Activated CD8-positive, alpha-beta memory T cell treated with anti-CD3 and anti-CD28 coated beads, Interleukin-2, amount 10 ng/mL, durations not matched to agents 7 days and 5 days (primary cell): ENCODE measurements around the gene PLAAT5. TPM values are rescaled to one million over a fixed set of nuclear protein-coding genes. Genes with fewer than 3 reads are reported as not detected.
"Not testable (repeated sequence)": the region's sequence is repeated elsewhere in the genome, so short reads cannot be mapped to it uniquely, and the experiment has no call there.

Source experiments
- ATAC-seq: fragments of 150-1000 bp; cut with Tn5 transposase; one replicate; pipeline ENCODE4 v1.10.0; 2021; ENCODE audit warnings: moderate library complexity
- CTCF ChIA-PET: fragments of 350-600 bp; sonication (Branson Sonifier 250); formaldehyde crosslinking; loops from one replicate; lab custom pipeline; 2021; ENCODE audit warnings: antibody characterized with exemption; lab: Charles Lee
- DNase-seq: peaks from one replicate; pipeline ENCODE4 v3.0.0-alpha.2; 2020
- H3K27ac Mint-ChIP-seq: one replicate; pipeline ENCODE4 v1.8.0; 2021; ENCODE audit warnings: mild to moderate bottlenecking, mixed read lengths
- H3K27me3 Mint-ChIP-seq: one replicate; pipeline ENCODE4 v1.8.0; 2021; ENCODE audit warnings: mixed read lengths
- H3K36me3 Mint-ChIP-seq: one replicate; pipeline ENCODE4 v1.8.0; 2021; ENCODE audit warnings: mild to moderate bottlenecking, mixed read lengths
- H3K4me1 Mint-ChIP-seq: one replicate; pipeline ENCODE4 v1.8.0; 2021; ENCODE audit warnings: mixed read lengths
- H3K4me3 Mint-ChIP-seq: one replicate; pipeline ENCODE4 v1.8.0; 2021; ENCODE audit warnings: mild to moderate bottlenecking, moderate library complexity, mixed read lengths
- H3K9me3 Mint-ChIP-seq: one replicate; pipeline ENCODE4 v1.8.0; 2022; ENCODE audit warnings: low read depth, mixed read lengths
- total RNA-seq, 2 experiments: library from RNA; stranded (reverse); gene quantifications; one replicate each; pipeline ENCODE4 v1.2.3, GENCODE V29; 2021

The PLAAT5 gene
- total RNA-seq, 2 experiments from 2014 or later, result 0.19 to 0.26 TPM

GRCh38 chr11:63528729-63529278 is 37.8 kb upstream of the PLAAT5 start:
- not testable (repeated sequence) for DNase-seq, H3K9me3 Mint-ChIP-seq, H3K27ac Mint-ChIP-seq, H3K4me3 Mint-ChIP-seq, ATAC-seq, H3K27me3 Mint-ChIP-seq, H3K36me3 Mint-ChIP-seq
- peaks cover 31% of the 10 kb centered on the region for H3K4me1 Mint-ChIP-seq
- CTCF ChIA-PET, result interaction anchor here (1.3 kb wide), 1 partner anchor 9 kb away, joined by 4 read pairs; no protein-coding TSS in a partner anchor

GRCh38 chr11:63528156-63528555 is 37.2 kb upstream of the PLAAT5 start:
- H3K9me3 Mint-ChIP-seq, ATAC-seq, H3K4me3 Mint-ChIP-seq, H3K27me3 Mint-ChIP-seq, H3K36me3 Mint-ChIP-seq, DNase-seq, CTCF ChIA-PET, H3K27ac Mint-ChIP-seq: not testable (repeated sequence)
- H3K4me1 Mint-ChIP-seq, result peaks cover 25% of the 10 kb centered on the region

- no peak for ATAC-seq
- CTCF ChIA-PET, result no interaction called here
- no peaks in the 10 kb centered on the region for H3K27me3 Mint-ChIP-seq
- DNase-seq, result no peak
- no peak overlapping the region for H3K4me3 Mint-ChIP-seq
- H3K36me3 Mint-ChIP-seq, result peaks cover 4% of the 10 kb centered on the region
- H3K27ac Mint-ChIP-seq, result no peak overlapping the region
- H3K9me3 Mint-ChIP-seq, result peaks cover 2% of the 10 kb centered on the region
- H3K4me1 Mint-ChIP-seq, result peaks cover 20% of the 10 kb centered on the region
Measured at GRCh38 chr11:63527667-63528066, 36.7 kb upstream of the PLAAT5 start.

- no peak for DNase-seq
- Mint-ChIP-seq H3K9me3 (peaks cover 2% of the 10 kb centered on the region), H3K27ac (no peak overlapping the region), H3K4me3 (no peak overlapping the region), H3K4me1 (peaks cover 11% of the 10 kb centered on the region), H3K27me3 (no peaks in the 10 kb centered on the region), H3K36me3 (peaks cover 4% of the 10 kb centered on the region)
- ATAC-seq, result no peak
- CTCF ChIA-PET, result interaction anchor here (0.6 to 2.0 kb wide), 3 partner anchors 16 to 44 kb away, joined by 3 to 5 read pairs (median 3); no protein-coding TSS in a partner anchor
Measured at GRCh38 chr11:63523151-63523550, 32.2 kb upstream of the PLAAT5 start.

GRCh38 chr11:63521896-63522295 is 30.9 kb upstream of the PLAAT5 start:
- CTCF ChIA-PET, result interaction anchor here (0.5 kb wide), 1 partner anchor 15 kb away, joined by 4 read pairs; no protein-coding TSS in a partner anchor
- ATAC-seq, result no peak
- H3K27ac Mint-ChIP-seq, result no peak overlapping the region
- no peaks in the 10 kb centered on the region for H3K27me3 Mint-ChIP-seq
- H3K9me3 Mint-ChIP-seq, result peaks cover 2% of the 10 kb centered on the region
- peaks cover 15% of the 10 kb centered on the region for H3K4me1 Mint-ChIP-seq
- no peak overlapping the region for H3K4me3 Mint-ChIP-seq
- H3K36me3 Mint-ChIP-seq, result peaks cover 4% of the 10 kb centered on the region
- DNase-seq, result no peak

- DNase-seq (no peak), ATAC-seq (no peak)
- peaks cover 2% of the 10 kb centered on the region for H3K9me3 Mint-ChIP-seq
- no peaks in the 10 kb centered on the region for H3K27me3 Mint-ChIP-seq
- CTCF ChIA-PET, result interaction anchor here (0.8 to 0.9 kb wide), 2 partner anchors 115 to 217 kb away, joined by 3 read pairs; no protein-coding TSS in a partner anchor
- peaks cover 3% of the 10 kb centered on the region for H3K36me3 Mint-ChIP-seq
- H3K4me3 Mint-ChIP-seq, result no peak overlapping the region
- H3K27ac Mint-ChIP-seq, result no peak overlapping the region
- peaks cover 15% of the 10 kb centered on the region for H3K4me1 Mint-ChIP-seq
Measured at GRCh38 chr11:63520606-63521170, 29.7 kb upstream of the PLAAT5 start.

- Mint-ChIP-seq H3K4me3 (no peak overlapping the region), H3K27me3 (no peaks in the 10 kb centered on the region), H3K4me1 (peaks cover 15% of the 10 kb centered on the region), H3K9me3 (no peaks in the 10 kb centered on the region), H3K36me3 (no peaks in the 10 kb centered on the region), H3K27ac (peak overlapping the region; percentile 58)
- ATAC-seq, result peak; percentile 55
- no peak for DNase-seq
- CTCF ChIA-PET, result interaction anchor here (0.8 to 2.0 kb wide), 5 partner anchors 14 to 152 kb away, joined by 3 to 7 read pairs (median 4); partner anchors contain the start of gene ATL3
Measured at GRCh38 chr11:63518548-63518947, 27.6 kb upstream of the PLAAT5 start.

GRCh38 chr11:63517156-63517555 is 26.2 kb upstream of the PLAAT5 start:
- no peaks in the 10 kb centered on the region for H3K9me3 Mint-ChIP-seq
- CTCF ChIA-PET, result interaction anchor here (1.0 to 2.3 kb wide), 3 partner anchors 27 to 113 kb away, joined by 3 to 8 read pairs (median 3); no protein-coding TSS in a partner anchor
- H3K36me3 Mint-ChIP-seq, result no peaks in the 10 kb centered on the region
- no peak for ATAC-seq
- H3K4me1 Mint-ChIP-seq, result peaks cover 15% of the 10 kb centered on the region
- peak overlapping the region; percentile 53 for H3K27ac Mint-ChIP-seq
- H3K27me3 Mint-ChIP-seq, result no peaks in the 10 kb centered on the region
- no peak for DNase-seq
- no peak overlapping the region for H3K4me3 Mint-ChIP-seq

GRCh38 chr11:63516109-63516508 is 25.1 kb upstream of the PLAAT5 start:
- Mint-ChIP-seq H3K4me3 (no peak overlapping the region), H3K4me1 (peaks cover 15% of the 10 kb centered on the region), H3K27ac (no peak overlapping the region), H3K27me3 (no peaks in the 10 kb centered on the region), H3K36me3 (no peaks in the 10 kb centered on the region), H3K9me3 (no peaks in the 10 kb centered on the region)
- ATAC-seq (no peak), DNase-seq (no peak)
- CTCF ChIA-PET, result interaction anchor here (1.2 to 2.3 kb wide), 3 partner anchors 26 to 123 kb away, joined by 3 to 8 read pairs (median 4); no protein-coding TSS in a partner anchor

GRCh38 chr11:63512816-63513215 is 21.8 kb upstream of the PLAAT5 start:
- H3K9me3 Mint-ChIP-seq, result no peaks in the 10 kb centered on the region
- peaks cover 1% of the 10 kb centered on the region for H3K4me1 Mint-ChIP-seq
- no peak overlapping the region for H3K27ac Mint-ChIP-seq
- no peak overlapping the region for H3K4me3 Mint-ChIP-seq
- CTCF ChIA-PET, result no interaction called here
- H3K36me3 Mint-ChIP-seq, result no peaks in the 10 kb centered on the region
- DNase-seq (no peak), ATAC-seq (no peak)
- no peaks in the 10 kb centered on the region for H3K27me3 Mint-ChIP-seq

GRCh38 chr11:63511048-63511748 is 20.2 kb upstream of the PLAAT5 start:
- Mint-ChIP-seq H3K4me3 (no peak overlapping the region), H3K36me3 (no peaks in the 10 kb centered on the region), H3K27ac (no peak overlapping the region), H3K4me1 (no peaks in the 10 kb centered on the region), H3K27me3 (no peaks in the 10 kb centered on the region), H3K9me3 (no peaks in the 10 kb centered on the region)
- ATAC-seq (no peak), DNase-seq (no peak)
- CTCF ChIA-PET, result interaction anchor here (1.0 kb wide), 1 partner anchor 33 kb away, joined by 3 read pairs; no protein-coding TSS in a partner anchor

- Mint-ChIP-seq H3K36me3 (no peaks in the 10 kb centered on the region), H3K27ac (no peak overlapping the region), H3K4me1 (peaks cover 5% of the 10 kb centered on the region), H3K27me3 (no peaks in the 10 kb centered on the region), H3K9me3 (no peaks in the 10 kb centered on the region), H3K4me3 (no peak overlapping the region)
- CTCF ChIA-PET, result no interaction called here
- no peak for ATAC-seq
- DNase-seq, result no peak
Measured at GRCh38 chr11:63510360-63511047, 19.5 kb upstream of the PLAAT5 start.

GRCh38 chr11:63508745-63509144 is 17.8 kb upstream of the PLAAT5 start:
- CTCF ChIA-PET, result interaction anchor here (0.7 to 1.7 kb wide), 7 partner anchors 18 to 154 kb away, joined by 3 to 13 read pairs (median 3); partner anchors contain the start of genes PLAAT4 and PLAAT5
- no peak overlapping the region for H3K27ac Mint-ChIP-seq
- no peaks in the 10 kb centered on the region for H3K27me3 Mint-ChIP-seq
- peaks cover 5% of the 10 kb centered on the region for H3K4me1 Mint-ChIP-seq
- no peak overlapping the region for H3K4me3 Mint-ChIP-seq
- ATAC-seq (no peak), DNase-seq (no peak)
- H3K36me3 Mint-ChIP-seq, result no peaks in the 10 kb centered on the region
- H3K9me3 Mint-ChIP-seq, result no peaks in the 10 kb centered on the region
